PC-3 (cell line): ENCODE data around the gene NFATC1.

Source experiments
- CTCF ChIP-seq: fragments of 300-600 bp; sonication (generic); conservative IDR thresholded peaks from 2 replicates; pipeline ENCODE4 v1.5.1; 2017; ENCODE audit warnings: antibody characterized with exemption, low read depth, mild to moderate bottlenecking, low read length
- EZH2 ChIP-seq: fragments of 300-600 bp; sonication (generic); IDR thresholded peaks from one replicate; pipeline ENCODE4 v1.6.1; 2017; ENCODE audit warnings: antibody characterized with exemption, mild to moderate bottlenecking, low read length; ENCODE audit not compliant: unreplicated experiment
- EZH2phosphoT487 ChIP-seq: fragments of 300-600 bp; sonication (generic); IDR thresholded peaks from 2 replicates; pipeline ENCODE4 v1.6.1; 2018; ENCODE audit warnings: mild to moderate bottlenecking, antibody characterized with exemption, low read length, borderline replicate concordance

DNA sequence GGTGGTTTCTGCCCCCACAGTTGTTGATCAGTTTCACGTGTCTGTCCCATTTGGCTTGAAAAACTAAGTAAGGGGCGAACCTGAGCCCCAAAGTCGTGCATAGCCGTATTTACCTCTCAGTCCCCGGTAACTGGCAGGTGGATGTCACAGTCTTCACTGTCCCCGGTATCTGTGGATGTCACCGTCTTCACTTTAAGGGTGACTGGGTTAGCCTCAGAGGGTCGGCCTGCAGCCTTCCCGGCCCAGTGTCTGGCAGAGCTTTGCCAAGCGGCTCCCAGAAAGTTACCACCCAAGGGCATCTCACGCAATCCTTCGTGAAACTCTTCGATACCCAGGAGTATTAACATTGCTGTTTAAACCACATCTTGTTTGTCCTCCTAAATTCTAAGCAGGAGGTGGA, 158.6 kb downstream of the NFATC1 start:
- TF ChIP-seq CTCF (no peak), EZH2 (no peak), EZH2phosphoT487 (no peak)
